Measurements from ENCODE around the gene SCMH1.
A peak's percentile ranks its signal among the peaks of the same experiment; 100 is the strongest.

Gene SCMH1

DNA sequence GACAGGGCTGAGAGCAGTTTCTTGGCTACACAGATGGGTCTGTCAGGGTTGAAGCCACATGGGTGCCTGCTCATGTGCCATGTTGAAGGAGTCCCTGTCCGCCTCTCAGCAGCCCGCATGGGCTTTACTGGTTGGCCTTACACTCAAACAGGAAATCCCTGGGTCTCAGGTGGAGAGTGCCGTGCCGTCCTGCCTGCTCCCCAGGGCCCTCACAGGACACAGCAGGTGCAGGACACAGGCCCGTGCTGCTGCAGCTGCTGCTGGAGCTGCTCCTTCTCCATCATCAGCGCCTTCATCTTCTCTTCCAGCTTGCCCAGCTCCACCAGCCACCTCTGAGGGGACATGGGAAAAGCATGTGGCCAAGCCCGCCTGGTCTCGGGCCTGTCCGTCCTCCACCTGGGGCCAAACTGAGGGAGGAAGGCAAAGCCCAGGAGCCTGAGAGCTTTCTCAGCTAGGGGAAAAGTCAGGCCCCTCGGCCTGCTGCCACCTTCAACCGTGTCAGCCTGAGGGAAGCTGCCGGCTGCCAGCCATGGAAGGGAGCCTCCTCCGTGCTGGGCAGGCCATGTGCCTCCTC lies 226.1 kb downstream of the SCMH1 start:
- H3K9me3 ChIP-seq (ENCODE audit: severe bottlenecking), result no peaks in the 10 kb centered on the region
- H3K4me3 ChIP-seq (ENCODE audit: low read depth, low read length), result no peak overlapping the region
- TF ChIP-seq, protein P1, sequence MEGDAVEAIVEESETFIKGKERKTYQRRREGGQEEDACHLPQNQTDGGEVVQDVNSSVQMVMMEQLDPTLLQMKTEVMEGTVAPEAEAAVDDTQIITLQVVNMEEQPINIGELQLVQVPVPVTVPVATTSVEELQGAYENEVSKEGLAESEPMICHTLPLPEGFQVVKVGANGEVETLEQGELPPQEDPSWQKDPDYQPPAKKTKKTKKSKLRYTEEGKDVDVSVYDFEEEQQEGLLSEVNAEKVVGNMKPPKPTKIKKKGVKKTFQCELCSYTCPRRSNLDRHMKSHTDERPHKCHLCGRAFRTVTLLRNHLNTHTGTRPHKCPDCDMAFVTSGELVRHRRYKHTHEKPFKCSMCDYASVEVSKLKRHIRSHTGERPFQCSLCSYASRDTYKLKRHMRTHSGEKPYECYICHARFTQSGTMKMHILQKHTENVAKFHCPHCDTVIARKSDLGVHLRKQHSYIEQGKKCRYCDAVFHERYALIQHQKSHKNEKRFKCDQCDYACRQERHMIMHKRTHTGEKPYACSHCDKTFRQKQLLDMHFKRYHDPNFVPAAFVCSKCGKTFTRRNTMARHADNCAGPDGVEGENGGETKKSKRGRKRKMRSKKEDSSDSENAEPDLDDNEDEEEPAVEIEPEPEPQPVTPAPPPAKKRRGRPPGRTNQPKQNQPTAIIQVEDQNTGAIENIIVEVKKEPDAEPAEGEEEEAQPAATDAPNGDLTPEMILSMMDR (IDR thresholded peaks at IDR 0.05; ENCODE audit: low read depth, low read length), result no peak
- no peaks in the 10 kb centered on the region for H3K27me3 ChIP-seq (ENCODE audit: insufficient read depth, low read depth, severe bottlenecking)
- peak overlapping the region; percentile 28 for H3K27ac ChIP-seq
- peaks cover 75% of the 10 kb centered on the region for H3K36me3 ChIP-seq
- DNase-seq, result peak; percentile 48

DNA sequence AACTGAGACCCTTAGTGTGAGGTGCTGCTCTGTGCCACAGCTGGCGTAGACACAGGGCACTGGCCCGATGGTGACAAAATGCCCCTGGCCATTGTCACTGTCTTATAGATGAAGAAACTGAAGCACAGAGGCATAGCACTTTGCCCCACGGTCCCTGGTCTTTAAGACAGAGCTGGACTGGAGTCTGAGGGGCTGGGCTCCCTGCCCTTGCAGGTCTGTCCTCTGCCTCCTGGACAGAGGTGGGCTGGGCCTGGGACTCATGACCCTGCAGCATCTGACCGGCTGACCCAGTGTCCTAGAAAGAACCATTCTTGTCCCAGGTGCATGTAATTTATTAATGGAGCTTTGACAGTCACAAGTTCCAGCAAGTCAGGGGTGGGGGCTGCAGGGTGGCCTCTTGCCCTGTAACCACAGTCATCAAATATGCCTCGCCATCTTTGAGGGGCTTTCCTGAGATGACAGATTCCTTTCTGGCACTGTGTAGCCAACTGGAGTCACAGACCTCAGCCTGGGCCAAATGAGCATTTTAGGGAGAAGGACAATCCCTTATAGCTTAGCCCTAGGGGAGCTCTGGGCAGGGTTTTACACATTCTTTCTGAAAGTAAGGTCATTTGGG lies 226.7 kb downstream of the SCMH1 start:
- peak overlapping the region; percentile 28; the same call in 1 of the 2 replicates for H3K27ac ChIP-seq
- no peak for DNase-seq
- no peaks in the 10 kb centered on the region for H3K9me3 ChIP-seq (ENCODE audit: severe bottlenecking)
- H3K36me3 ChIP-seq, result peaks cover 81% of the 10 kb centered on the region
- TF ChIP-seq, protein P1 (IDR thresholded peaks at IDR 0.05; ENCODE audit: low read depth, low read length), result no peak
- no peaks in the 10 kb centered on the region for H3K27me3 ChIP-seq (ENCODE audit: insufficient read depth, low read depth, severe bottlenecking)
- no peak overlapping the region for H3K4me3 ChIP-seq (ENCODE audit: low read depth, low read length)

DNA sequence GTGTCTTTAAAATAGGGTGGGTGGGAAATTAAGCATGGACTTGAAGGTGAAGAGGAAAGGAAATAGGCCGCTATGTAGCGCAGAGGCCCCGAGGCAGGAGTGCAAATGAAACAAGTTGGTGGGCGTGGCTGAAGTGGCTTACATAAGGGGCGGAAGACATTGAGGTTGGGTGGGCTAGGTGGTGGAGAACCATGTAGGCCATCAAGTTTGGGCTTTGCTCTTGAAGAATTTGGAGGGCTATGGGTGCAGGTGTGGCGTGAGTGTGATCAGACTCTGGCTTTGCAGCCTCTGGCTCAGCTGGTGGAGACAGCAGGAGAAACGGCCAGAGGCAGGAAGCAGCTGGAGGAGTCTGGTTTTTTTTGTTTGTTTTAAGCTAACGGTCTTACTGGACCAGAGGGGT lies 227.2 kb downstream of the SCMH1 start:
- H3K27me3 ChIP-seq (ENCODE audit: insufficient read depth, low read depth, severe bottlenecking), result no peaks in the 10 kb centered on the region
- DNase-seq, result no peak
- peak overlapping the region; percentile 28; the same call in 1 of the 2 replicates for H3K27ac ChIP-seq
- no peaks in the 10 kb centered on the region for H3K9me3 ChIP-seq (ENCODE audit: severe bottlenecking)
- H3K4me3 ChIP-seq (ENCODE audit: low read depth, low read length), result no peak overlapping the region
- TF ChIP-seq, protein P1 (IDR thresholded peaks at IDR 0.05; ENCODE audit: low read depth, low read length), result no peak
- H3K36me3 ChIP-seq, result peaks cover 86% of the 10 kb centered on the region

DNA sequence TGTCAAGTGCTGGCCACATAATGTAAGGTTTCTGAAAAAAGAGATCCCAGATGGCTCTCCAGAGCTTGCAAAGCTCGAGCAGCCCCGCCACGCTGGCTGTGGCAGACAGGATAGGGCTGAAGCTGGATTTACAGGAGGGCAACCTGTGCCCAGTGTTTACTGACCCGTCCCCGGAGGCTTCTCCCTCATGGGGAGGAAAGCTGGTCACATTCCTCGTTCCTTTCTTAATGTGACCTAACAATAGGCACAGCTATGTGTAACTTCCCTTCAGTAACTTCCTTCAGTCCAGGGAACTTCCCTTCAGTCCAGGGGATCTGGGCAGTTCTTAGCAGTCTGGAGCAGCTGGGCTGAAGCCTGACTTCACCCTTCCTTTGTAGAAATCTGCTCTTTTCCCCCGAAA lies 228.3 kb downstream of the SCMH1 start:
- no peak overlapping the region for H3K27ac ChIP-seq
- no peak for DNase-seq
- no peaks in the 10 kb centered on the region for H3K9me3 ChIP-seq (ENCODE audit: severe bottlenecking)
- H3K4me3 ChIP-seq (ENCODE audit: low read depth, low read length), result no peak overlapping the region
- H3K27me3 ChIP-seq (ENCODE audit: insufficient read depth, low read depth, severe bottlenecking), result no peaks in the 10 kb centered on the region
- H3K36me3 ChIP-seq, result peaks cover 89% of the 10 kb centered on the region
- TF ChIP-seq, protein P1 (IDR thresholded peaks at IDR 0.05; ENCODE audit: low read depth, low read length), result no peak

DNA sequence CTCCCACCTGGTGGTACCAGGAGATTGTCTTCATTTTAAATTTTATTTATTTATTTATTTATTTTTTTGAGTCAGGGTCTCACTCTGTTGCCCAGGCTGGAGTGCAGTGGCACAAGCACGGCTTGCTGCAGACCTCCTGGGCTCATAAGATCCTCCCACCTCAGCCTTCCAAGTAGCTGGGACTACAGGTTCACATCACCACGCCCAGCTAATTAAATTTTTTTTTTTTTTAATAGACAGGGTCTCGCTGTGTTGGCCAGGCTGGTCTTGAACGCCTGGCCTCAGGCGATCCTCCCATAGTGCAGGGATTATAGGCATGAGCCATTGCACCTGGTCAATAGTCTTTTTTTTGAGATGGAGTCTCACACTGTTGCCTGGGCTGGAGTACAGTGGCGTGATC lies 229.1 kb downstream of the SCMH1 start:
- TF ChIP-seq, protein P1 (IDR thresholded peaks at IDR 0.05; ENCODE audit: low read depth, low read length), result no peak
- no peaks in the 10 kb centered on the region for H3K27me3 ChIP-seq (ENCODE audit: insufficient read depth, low read depth, severe bottlenecking)
- peaks cover 91% of the 10 kb centered on the region for H3K36me3 ChIP-seq
- no peak overlapping the region for H3K27ac ChIP-seq
- no peak for DNase-seq
- H3K4me3 ChIP-seq (ENCODE audit: low read depth, low read length), result no peak overlapping the region
- H3K9me3 ChIP-seq (ENCODE audit: severe bottlenecking), result no peaks in the 10 kb centered on the region

DNA sequence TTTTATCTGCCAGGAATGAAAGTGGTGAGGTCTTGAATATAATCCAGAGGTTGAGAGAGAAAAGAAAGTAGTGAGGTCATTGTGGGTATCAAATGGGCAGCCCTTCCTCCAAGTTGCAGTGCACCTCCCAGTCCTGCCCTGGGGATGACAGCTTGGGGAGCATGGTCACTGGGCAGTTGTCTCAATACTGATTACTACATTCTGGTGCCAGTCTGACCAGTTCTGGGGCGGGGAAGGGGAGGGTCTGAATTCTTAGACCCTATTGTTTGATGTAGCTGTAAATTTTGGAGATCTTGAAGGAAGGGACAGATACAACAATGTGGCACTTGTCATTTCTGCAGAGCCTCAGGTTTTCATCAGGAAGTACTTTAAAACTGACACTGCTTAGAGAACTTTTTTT lies 231.8 kb downstream of the SCMH1 start:
- H3K4me3 ChIP-seq (ENCODE audit: low read depth, low read length), result no peak overlapping the region
- no peak overlapping the region for H3K27ac ChIP-seq
- H3K9me3 ChIP-seq (ENCODE audit: severe bottlenecking), result no peaks in the 10 kb centered on the region
- H3K36me3 ChIP-seq, result peaks cover 94% of the 10 kb centered on the region
- no peak for DNase-seq
- no peaks in the 10 kb centered on the region for H3K27me3 ChIP-seq (ENCODE audit: insufficient read depth, low read depth, severe bottlenecking)
- TF ChIP-seq, protein P1 (IDR thresholded peaks at IDR 0.05; ENCODE audit: low read depth, low read length), result no peak
